DND-41 (cell line): ENCODE results near the gene CCDC148.

ENCODE experiments used
- CTCF ChIP-seq: IDR thresholded peaks from 2 replicates; pipeline ENCODE4 v1.5.1; 2012; ENCODE audit warnings: borderline replicate concordance, low read length, moderate library complexity, mild to moderate bottlenecking; ENCODE audit not compliant: poor library complexity, severe bottlenecking; ENCODE audit errors: extremely low read depth
- EZH2 ChIP-seq: IDR thresholded peaks from 3 replicates; pipeline ENCODE4 v1.6.1; 2012; ENCODE audit warnings: borderline replicate concordance, low read depth, mild to moderate bottlenecking, moderate library complexity, low read length, inconsistent platforms; ENCODE audit not compliant: severe bottlenecking

- TF ChIP-seq CTCF (no peak), EZH2 (no peak)
Measured at GRCh38 chr2:158144914-158145625, 311.5 kb downstream of the CCDC148 start.
